Progenitor cell of endocrine pancreas (in vitro differentiated cells): ENCODE measurements around the gene SETDB1. TPM values are rescaled to one million over a fixed set of nuclear protein-coding genes. Genes with fewer than 3 reads are reported as not detected.
A peak's percentile ranks its signal among the peaks of the same experiment; 100 is the strongest.

ENCODE experiments used
- DNase-seq: peaks from one replicate; pipeline ENCODE4 v3.0.0; 2021; ENCODE audit warnings: low spot score; ENCODE audit not compliant: unreplicated experiment
- H3K27ac Mint-ChIP-seq: 2 replicates; pipeline ENCODE4 v1.8.0; 2021; ENCODE audit warnings: mild to moderate bottlenecking, moderate library complexity, mixed read lengths
- H3K27me3 Mint-ChIP-seq: 2 replicates; pipeline ENCODE4 v1.8.0; 2021; ENCODE audit warnings: mixed read lengths
- H3K36me3 Mint-ChIP-seq: 2 replicates; pipeline ENCODE4 v1.8.0; 2022; ENCODE audit warnings: mixed read lengths; ENCODE audit not compliant: insufficient read depth
- H3K4me1 Mint-ChIP-seq: 2 replicates; pipeline ENCODE4 v1.8.0; 2021; ENCODE audit warnings: low read depth, mixed read lengths
- H3K4me3 Mint-ChIP-seq: 2 replicates; pipeline ENCODE4 v1.8.0; 2021; ENCODE audit warnings: low read depth, mild to moderate bottlenecking, moderate library complexity, mixed read lengths
- H3K9me3 Mint-ChIP-seq: 2 replicates; pipeline ENCODE4 v1.8.0; 2021; ENCODE audit warnings: low read depth, mixed read lengths
- total RNA-seq: library from RNA; stranded (reverse); gene quantifications from 2 replicates; pipeline ENCODE4 v1.2.1, GENCODE V29; 2021
- TF ChIP-seq, protein P1 (sequence below): fragments of 200-600 bp; sonication (generic); IDR thresholded peaks from one replicate; pipeline ENCODE4 v1.5.0; 2021; ENCODE audit warnings: antibody characterized with exemption, mild to moderate bottlenecking; ENCODE audit not compliant: unreplicated experiment

SETDB1 gene
- total RNA-seq, 1 donor from 2014 or later, result 110 TPM

GRCh38 chr1:150971583-150972416 lies 45.6 kb downstream of the SETDB1 start:
- DNase-seq, result no peak
- Mint-ChIP-seq H3K27ac (peak overlapping the region; percentile 95), H3K4me1 (peaks cover 44% of the 10 kb centered on the region)

GRCh38 chr1:150972417-150972940 lies 46.3 kb downstream of the SETDB1 start:
- DNase-seq, result no peak
- H3K9me3 Mint-ChIP-seq, result no peaks in the 10 kb centered on the region
- H3K36me3 Mint-ChIP-seq, result peaks cover 11% of the 10 kb centered on the region
- H3K4me1 Mint-ChIP-seq, result peaks cover 49% of the 10 kb centered on the region
- peak overlapping the region; percentile 84 for H3K4me3 Mint-ChIP-seq
- peak overlapping the region; percentile 95 for H3K27ac Mint-ChIP-seq
- H3K27me3 Mint-ChIP-seq, result peaks cover 5% of the 10 kb centered on the region
- TF ChIP-seq, protein P1, sequence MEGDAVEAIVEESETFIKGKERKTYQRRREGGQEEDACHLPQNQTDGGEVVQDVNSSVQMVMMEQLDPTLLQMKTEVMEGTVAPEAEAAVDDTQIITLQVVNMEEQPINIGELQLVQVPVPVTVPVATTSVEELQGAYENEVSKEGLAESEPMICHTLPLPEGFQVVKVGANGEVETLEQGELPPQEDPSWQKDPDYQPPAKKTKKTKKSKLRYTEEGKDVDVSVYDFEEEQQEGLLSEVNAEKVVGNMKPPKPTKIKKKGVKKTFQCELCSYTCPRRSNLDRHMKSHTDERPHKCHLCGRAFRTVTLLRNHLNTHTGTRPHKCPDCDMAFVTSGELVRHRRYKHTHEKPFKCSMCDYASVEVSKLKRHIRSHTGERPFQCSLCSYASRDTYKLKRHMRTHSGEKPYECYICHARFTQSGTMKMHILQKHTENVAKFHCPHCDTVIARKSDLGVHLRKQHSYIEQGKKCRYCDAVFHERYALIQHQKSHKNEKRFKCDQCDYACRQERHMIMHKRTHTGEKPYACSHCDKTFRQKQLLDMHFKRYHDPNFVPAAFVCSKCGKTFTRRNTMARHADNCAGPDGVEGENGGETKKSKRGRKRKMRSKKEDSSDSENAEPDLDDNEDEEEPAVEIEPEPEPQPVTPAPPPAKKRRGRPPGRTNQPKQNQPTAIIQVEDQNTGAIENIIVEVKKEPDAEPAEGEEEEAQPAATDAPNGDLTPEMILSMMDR, result no peak

More at GRCh38 chr1:150971583-150972416, 45.6 kb downstream of the SETDB1 start:
- Mint-ChIP-seq H3K4me3 (peak overlapping the region; percentile 84), H3K27me3 (peaks cover 3% of the 10 kb centered on the region), H3K36me3 (peaks cover 16% of the 10 kb centered on the region), H3K9me3 (no peaks in the 10 kb centered on the region)
- TF ChIP-seq, protein P1, result peak; percentile 26

GRCh38 chr1:150973258-150973835 lies 47.2 kb downstream of the SETDB1 start:
- H3K9me3 Mint-ChIP-seq, result no peaks in the 10 kb centered on the region
- peaks cover 5% of the 10 kb centered on the region for H3K27me3 Mint-ChIP-seq
- peak overlapping the region; percentile 84 for H3K4me3 Mint-ChIP-seq
- DNase-seq, result no peak
- peaks cover 4% of the 10 kb centered on the region for H3K36me3 Mint-ChIP-seq
- TF ChIP-seq, protein P1, result no peak
- H3K4me1 Mint-ChIP-seq, result peaks cover 49% of the 10 kb centered on the region
- peak overlapping the region; percentile 95 for H3K27ac Mint-ChIP-seq

- DNase-seq, result no peak
- Mint-ChIP-seq H3K27me3 (peaks cover 5% of the 10 kb centered on the region), H3K27ac (peak overlapping the region; percentile 95), H3K4me1 (peaks cover 48% of the 10 kb centered on the region), H3K4me3 (peak overlapping the region; percentile 84), H3K36me3 (no peaks in the 10 kb centered on the region), H3K9me3 (no peaks in the 10 kb centered on the region)
- TF ChIP-seq, protein P1, result no peak
These were observed 47.8 kb downstream of the SETDB1 start for GRCh38 chr1:150973836-150974579.
